22Rv1 (cell line): ENCODE measurements around the gene SERPINB7.

Source experiments
- H3K27ac ChIP-seq: fragments of 450-650 bp; 2 replicates; pipeline ENCODE4 v1.5.1; 2017
- ZFX ChIP-seq: fragments of 450-650 bp; IDR thresholded peaks from 2 replicates; pipeline ENCODE4 v1.6.1; 2017; ENCODE audit warnings: antibody characterized with exemption, borderline replicate concordance
- TF ChIP-seq, protein P1 (sequence below): fragments of 450-650 bp; IDR thresholded peaks from 2 replicates; pipeline ENCODE4 v1.5.1; 2017; ENCODE audit warnings: mild to moderate bottlenecking

SERPINB7 gene

DNA sequence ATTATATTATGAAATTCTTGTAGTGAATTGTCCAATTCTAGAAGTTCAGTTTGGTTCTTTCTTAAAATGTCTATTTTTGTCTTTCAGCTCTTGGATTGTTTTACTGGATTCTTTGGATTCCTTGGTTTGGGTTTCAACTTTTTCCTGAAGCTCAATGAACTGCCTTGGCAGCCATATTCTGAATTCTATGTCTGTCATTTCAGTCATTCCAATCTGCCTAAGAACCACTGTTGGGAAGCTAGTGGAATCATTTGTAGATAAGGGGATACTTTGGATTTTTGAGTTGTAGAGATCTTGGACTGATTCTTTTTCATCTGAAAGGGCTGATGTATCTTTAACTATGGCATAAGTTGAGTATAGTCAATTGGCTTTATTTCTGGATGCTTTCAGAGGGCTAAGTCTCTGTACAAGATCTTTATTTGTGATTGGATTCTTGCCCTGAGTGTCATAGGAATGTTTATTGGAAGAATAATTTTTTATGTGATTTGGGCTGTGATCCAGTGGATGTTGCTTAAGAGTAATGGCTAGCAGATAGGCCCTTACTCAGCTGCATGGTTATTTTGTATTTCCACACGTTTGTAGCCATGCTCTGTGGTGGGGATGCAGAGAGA lies 42.3 kb downstream of the SERPINB7 start:
- TF ChIP-seq, protein P1, sequence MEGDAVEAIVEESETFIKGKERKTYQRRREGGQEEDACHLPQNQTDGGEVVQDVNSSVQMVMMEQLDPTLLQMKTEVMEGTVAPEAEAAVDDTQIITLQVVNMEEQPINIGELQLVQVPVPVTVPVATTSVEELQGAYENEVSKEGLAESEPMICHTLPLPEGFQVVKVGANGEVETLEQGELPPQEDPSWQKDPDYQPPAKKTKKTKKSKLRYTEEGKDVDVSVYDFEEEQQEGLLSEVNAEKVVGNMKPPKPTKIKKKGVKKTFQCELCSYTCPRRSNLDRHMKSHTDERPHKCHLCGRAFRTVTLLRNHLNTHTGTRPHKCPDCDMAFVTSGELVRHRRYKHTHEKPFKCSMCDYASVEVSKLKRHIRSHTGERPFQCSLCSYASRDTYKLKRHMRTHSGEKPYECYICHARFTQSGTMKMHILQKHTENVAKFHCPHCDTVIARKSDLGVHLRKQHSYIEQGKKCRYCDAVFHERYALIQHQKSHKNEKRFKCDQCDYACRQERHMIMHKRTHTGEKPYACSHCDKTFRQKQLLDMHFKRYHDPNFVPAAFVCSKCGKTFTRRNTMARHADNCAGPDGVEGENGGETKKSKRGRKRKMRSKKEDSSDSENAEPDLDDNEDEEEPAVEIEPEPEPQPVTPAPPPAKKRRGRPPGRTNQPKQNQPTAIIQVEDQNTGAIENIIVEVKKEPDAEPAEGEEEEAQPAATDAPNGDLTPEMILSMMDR = no peak
- TF ChIP-seq ZFX = no peak
- no peak overlapping the region for H3K27ac ChIP-seq

GRCh38 chr18:63818212-63818611 lies 43.0 kb downstream of the SERPINB7 start:
- H3K27ac ChIP-seq = no peak overlapping the region
- TF ChIP-seq, protein P1 = no peak
- no peak for TF ChIP-seq ZFX

GRCh38 chr18:63819786-63820185 lies 44.6 kb downstream of the SERPINB7 start:
- TF ChIP-seq, protein P1 = no peak
- TF ChIP-seq ZFX = no peak
- H3K27ac ChIP-seq = no peak overlapping the region

GRCh38 chr18:63820694-63821093 lies 45.5 kb downstream of the SERPINB7 start:
- H3K27ac ChIP-seq = no peak overlapping the region
- TF ChIP-seq, protein P1 = no peak
- TF ChIP-seq ZFX = no peak

- TF ChIP-seq ZFX = no peak
- TF ChIP-seq, protein P1 = peak; percentile 76
- H3K27ac ChIP-seq = no peak overlapping the region
Measured at GRCh38 chr18:63823516-63824219, 48.5 kb downstream of the SERPINB7 start.

GRCh38 chr18:63824220-63824525 lies 49.0 kb downstream of the SERPINB7 start:
- no peak overlapping the region for H3K27ac ChIP-seq
- TF ChIP-seq, protein P1 = peak; percentile 52
- TF ChIP-seq ZFX = no peak

DNA sequence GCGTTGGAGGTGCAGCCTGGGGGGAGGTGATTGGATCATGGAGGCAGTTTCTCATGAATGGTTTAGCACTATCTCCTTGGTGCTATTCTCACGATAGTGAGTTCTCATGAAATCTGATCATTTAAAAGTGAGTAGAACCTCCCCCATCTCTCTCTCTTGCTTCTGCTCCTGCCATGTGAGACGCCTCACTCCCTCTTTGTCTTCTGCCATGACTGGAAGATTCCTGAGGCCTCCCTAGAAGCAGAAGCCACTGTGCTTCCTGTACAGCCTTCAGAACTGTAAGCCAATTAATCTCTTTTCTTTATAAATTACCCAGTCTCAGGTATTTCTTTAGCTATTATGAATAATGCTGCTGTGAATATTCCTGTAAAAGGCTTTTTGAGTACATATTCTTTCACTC lies 52.9 kb downstream of the SERPINB7 start:
- no peak overlapping the region for H3K27ac ChIP-seq
- TF ChIP-seq, protein P1 = no peak
- TF ChIP-seq ZFX = no peak
